H1 (cell line): ENCODE measurements around the gene TIMM21. TPM values are rescaled to one million over a fixed set of nuclear protein-coding genes. Genes with fewer than 3 reads are reported as not detected.

ENCODE experiments used
- CTCF ChIA-PET: fragments of 300-600 bp; sonication (Branson Sonifier 250); formaldehyde crosslinking; loops from one replicate; lab custom pipeline; 2021; ENCODE audit not compliant: partially characterized antibody; lab: Charles Lee
- POLR2A ChIA-PET: fragments of 300-600 bp; sonication (Branson Sonifier 250); formaldehyde crosslinking; loops from one replicate; lab custom pipeline; 2021; ENCODE audit warnings: inconsistent platforms; ENCODE audit not compliant: partially characterized antibody; lab: Charles Lee
- DNase-seq, 2 experiments: peaks; one replicate each; pipeline versions ENCODE4 v3.0.0 to v3.0.0-alpha.2; 2010 to 2022; ENCODE audit warnings: low spot score in 2 of 2, low read depth in 1 of 2, mixed read lengths in 1 of 2
- FAIRE-seq: peaks from 2 replicates; lab custom pipeline; 2011; peaks lifted over from hg19 to GRCh38; lab: Jason Lieb, UNC
- H2AFZ ChIP-seq: 2 replicates; pipeline ENCODE4 v1.8.1; 2012; ENCODE audit warnings: low read length, inconsistent platforms
- H2AK5ac ChIP-seq: 2 replicates; pipeline ENCODE4 v1.6.1; 2013; ENCODE audit warnings: low read depth, low read length
- H2BK120ac ChIP-seq: replicated peaks from 2 replicates; pipeline ENCODE3; 2013; ENCODE audit warnings: low read depth, low read length, inconsistent platforms
- H2BK12ac ChIP-seq: 2 replicates; pipeline ENCODE4 v1.6.1; 2013; ENCODE audit warnings: low read depth, low read length
- H2BK15ac ChIP-seq: 2 replicates; pipeline ENCODE4 v1.6.1; 2013; ENCODE audit warnings: low read length
- H2BK20ac ChIP-seq: 2 replicates; pipeline ENCODE4 v1.6.1; 2013; ENCODE audit warnings: low read length
- H2BK5ac ChIP-seq: 2 replicates; pipeline ENCODE4 v1.6.1; 2013; ENCODE audit warnings: low read depth, low read length
- H3K14ac ChIP-seq: 2 replicates; pipeline ENCODE4 v1.6.1; 2013; ENCODE audit warnings: inconsistent platforms; ENCODE audit not compliant: insufficient read length
- H3K18ac ChIP-seq: 2 replicates; pipeline ENCODE4 v1.6.1; 2013; ENCODE audit warnings: low read length; ENCODE audit errors: extremely low read depth
- H3K23ac ChIP-seq: 2 replicates; pipeline ENCODE4 v1.6.1; 2013; ENCODE audit warnings: inconsistent platforms; ENCODE audit not compliant: insufficient read length
- H3K23me2 ChIP-seq: 2 replicates; pipeline ENCODE4 v1.6.1; 2013; ENCODE audit warnings: low read depth, low read length
- H3K27ac ChIP-seq: 2 replicates; pipeline ENCODE4 v1.6.1; 2011; ENCODE audit warnings: low read depth, low read length, inconsistent platforms
- H3K27me3 ChIP-seq, 4 experiments: replicated peaks in 1 of 4; 1 replicate in 1 of 4; 2 replicates in 3 of 4; pipeline versions ENCODE4 v1.6.1 to v1.8.1; 2011 to 2013; ENCODE audit warnings: low read length in 3 of 4, mild to moderate bottlenecking in 3 of 4, inconsistent platforms in 2 of 4, mixed read lengths in 2 of 4, moderate library complexity in 1 of 4; ENCODE audit not compliant: control insufficient read depth in 3 of 4, insufficient read depth in 3 of 4; ENCODE audit errors: extremely low read depth in 1 of 4
- H3K36me3 ChIP-seq, 4 experiments: 2 replicates each; pipeline versions ENCODE4 v1.6.1 to v1.8.1; 2011 to 2013; ENCODE audit warnings: mild to moderate bottlenecking in 4 of 4, low read length in 3 of 4, moderate library complexity in 2 of 4, control low read depth in 1 of 4, inconsistent platforms in 1 of 4; ENCODE audit not compliant: insufficient read depth in 4 of 4, control insufficient read depth in 2 of 4
- H3K4ac ChIP-seq: replicated peaks from 2 replicates; pipeline ENCODE3; 2013; ENCODE audit warnings: low read length, low read depth, mixed read lengths, inconsistent platforms; ENCODE audit not compliant: insufficient read length
- H3K4me1 ChIP-seq, 4 experiments: replicated peaks in 1 of 4; 1 replicate in 1 of 4; 2 replicates in 3 of 4; pipeline versions ENCODE4 v1.6.1 to v1.8.1; 2011 to 2013; ENCODE audit warnings: low read length in 3 of 4, inconsistent platforms in 2 of 4, mixed read lengths in 1 of 4; ENCODE audit not compliant: insufficient read depth in 4 of 4, control insufficient read depth in 3 of 4
- H3K4me2 ChIP-seq, 2 experiments: 2 replicates each; pipeline versions ENCODE4 v1.6.1 to v1.8.1; 2011 to 2013; ENCODE audit warnings: low read depth in 2 of 2, low read length in 2 of 2, control low read depth in 1 of 2, inconsistent platforms in 1 of 2, mild to moderate bottlenecking in 1 of 2; ENCODE audit not compliant: insufficient read depth in 1 of 2
- H3K4me3 ChIP-seq, 4 experiments: fragments of 200-600, 300-600 bp in 1 of 4; sonication (generic), shearing (Covaris generic), sonication (Bioruptor Twin) in 1 of 4; 2 replicates each; pipeline versions ENCODE4 v1.5.1 to v1.8.1; 2011 to 2016; ENCODE audit warnings: low read length in 4 of 4, low read depth in 3 of 4, control low read depth in 2 of 4, inconsistent platforms in 2 of 4, mild to moderate bottlenecking in 2 of 4, mixed read lengths in 1 of 4, moderate library complexity in 1 of 4; ENCODE audit not compliant: insufficient read depth in 2 of 4; ENCODE audit errors: extremely low read depth in 1 of 4
- H3K56ac ChIP-seq: replicated peaks from 2 replicates; pipeline ENCODE3; 2013; ENCODE audit warnings: low read depth, mild to moderate bottlenecking, mixed read lengths, low read length, inconsistent platforms; ENCODE audit not compliant: insufficient read length
- H3K79me1 ChIP-seq: 2 replicates; pipeline ENCODE4 v1.6.1; 2013; ENCODE audit warnings: low read depth, low read length, control low read depth
- H3K79me2 ChIP-seq, 2 experiments: 2 replicates each; pipeline versions ENCODE4 v1.6.1 to v1.8.1; 2012 to 2013; ENCODE audit warnings: low read length in 2 of 2, mild to moderate bottlenecking in 2 of 2, inconsistent platforms in 1 of 2; ENCODE audit not compliant: insufficient read depth in 2 of 2, control insufficient read depth in 1 of 2
- H3K9ac ChIP-seq, 4 experiments: replicated peaks in 1 of 4; 1 replicate in 1 of 4; 2 replicates in 3 of 4; pipeline versions ENCODE4 v1.6.1 to v1.8.1; 2011 to 2013; ENCODE audit warnings: low read depth in 3 of 4, low read length in 3 of 4, control low read depth in 2 of 4, mild to moderate bottlenecking in 2 of 4, moderate library complexity in 2 of 4, inconsistent platforms in 1 of 4; ENCODE audit errors: extremely low read depth in 1 of 4
- H3K9me3 ChIP-seq, 2 experiments: 2 replicates each; pipeline versions ENCODE4 v1.6.1 to v1.8.1; 2012 to 2013; ENCODE audit warnings: mild to moderate bottlenecking in 2 of 2, moderate library complexity in 2 of 2, control low read depth in 1 of 2, inconsistent platforms in 1 of 2, low read depth in 1 of 2, low read length in 1 of 2, mixed read lengths in 1 of 2; ENCODE audit not compliant: insufficient read depth in 2 of 2
- H4K20me1 ChIP-seq, 2 experiments: replicated peaks in 1 of 2; 2 replicates each; pipeline versions ENCODE3 to v1.8.1; 2011 to 2013; ENCODE audit warnings: inconsistent platforms in 2 of 2, low read length in 2 of 2, mild to moderate bottlenecking in 1 of 2; ENCODE audit not compliant: insufficient read depth in 2 of 2, control insufficient read depth in 1 of 2
- H4K5ac ChIP-seq: 2 replicates; pipeline ENCODE4 v1.6.1; 2013; ENCODE audit warnings: low read length, low read depth, mixed read lengths, inconsistent platforms; ENCODE audit not compliant: insufficient read length
- H4K8ac ChIP-seq: 2 replicates; pipeline ENCODE4 v1.8.0; 2013; ENCODE audit warnings: mild to moderate bottlenecking, moderate library complexity, low read length, inconsistent platforms; ENCODE audit not compliant: insufficient read depth; ENCODE audit errors: extremely low read depth
- H4K91ac ChIP-seq: replicated peaks from 2 replicates; pipeline ENCODE3; 2013; ENCODE audit warnings: low read length, mixed read lengths, inconsistent platforms; ENCODE audit not compliant: insufficient read length
- BRCA1 ChIP-seq: IDR thresholded peaks from 2 replicates; pipeline ENCODE4 v1.6.1; 2012; ENCODE audit warnings: low read depth, low read length, improper control_type of control experiment
- KDM4A ChIP-seq: IDR thresholded peaks from one replicate; pipeline ENCODE4 v1.7.1; 2012; ENCODE audit warnings: low read depth, mild to moderate bottlenecking, moderate library complexity, low read length, inconsistent platforms; ENCODE audit not compliant: severe bottlenecking
- whole genome bisulfite sequencing, 2 experiments: shearing (Covaris generic) in 1 of 2; methylation state at CpG; one replicate each; pipeline versions ENCODE4 v1.1.6 to v1.1.7; 2013 to 2015; ENCODE audit warnings: low lambda C conversion rate in 2 of 2, mixed read lengths in 2 of 2, inconsistent platforms in 1 of 2, low coverage in 1 of 2, missing lambda C conversion rate in 1 of 2; ENCODE audit not compliant: insufficient replicate concordance in 2 of 2, insufficient coverage in 1 of 2, insufficient read length in 1 of 2; ENCODE audit errors: extremely low coverage in 1 of 2, missing lambda C conversion rate in 1 of 2; 5-methylcytosine and 5-hydroxymethylcytosine counted together
- polyA plus RNA-seq, 7 experiments: library from polyadenylated mRNA; depleted of rRNA in 3 of 7; stranded (reverse) in 5 of 7; unstranded in 2 of 7; fragments of >200 nt in 5 of 7; fragments of 200-250 nt in 2 of 7; gene quantifications; 1 replicate in 5 of 7; 2 replicates in 1 of 7; 4 replicates in 1 of 7; pipeline versions ENCODE4 v1.2.1 to v1.2.3, GENCODE V29; 2011 to 2013; ENCODE audit warnings: missing spikeins in 2 of 7, mixed read lengths in 2 of 7
- total RNA-seq: library from RNA; stranded (reverse); fragmentation: NEBNext Ultra II Directional; extraction: Animal tissue kit (Norgen Biotek cat#: 25700); gene quantifications from 2 replicates; pipeline ENCODE4 v1.2.1, GENCODE V29; 2021

Gene TIMM21
- total and polyA plus RNA-seq, 2 of the 8 experiments (the other 6 are each of a cell fraction or from before 2014, with no cell fraction given), result 27.9 to 43.8 TPM

DNA sequence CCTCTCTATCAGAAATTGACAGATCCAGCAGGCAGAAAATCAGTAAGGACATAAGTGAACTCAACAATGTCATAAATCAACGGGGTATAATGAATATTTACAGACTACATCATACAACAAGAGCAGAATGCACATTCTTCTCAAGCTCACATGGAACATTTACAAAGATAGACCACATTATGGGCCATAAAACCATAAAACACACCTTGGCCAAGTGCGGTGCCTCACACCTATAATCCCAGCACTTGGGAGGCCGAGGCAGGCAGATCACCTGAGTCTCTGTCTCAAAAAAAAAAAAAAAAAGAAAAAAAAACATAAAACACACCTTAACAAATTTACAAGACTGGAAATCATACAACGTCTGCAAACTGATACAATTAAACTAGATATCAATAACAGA, 37.3 kb upstream of the TIMM21 start:
- DNase-seq (no peak), FAIRE-seq (no peak)
- no peak overlapping the region for H3K23ac ChIP-seq
- no peak overlapping the region for H2AK5ac ChIP-seq
- H2BK20ac ChIP-seq, result no peak overlapping the region
- 72% methylated on average over 4 of the region's 4 CpGs; no CpG with 5 or more reads in 1 of the 2 experiments for WGBS, 2 experiments
- no peak for TF ChIP-seq BRCA1
- TF ChIP-seq KDM4A, result no peak
- peaks cover 5 to 8% of the 10 kb centered on the region in 2 experiments; a peak in 3 of 4 replicates for H3K9me3 ChIP-seq
- no peak overlapping the region for H3K4ac ChIP-seq
- H4K91ac ChIP-seq, result no peak overlapping the region
- H2BK120ac ChIP-seq, result no peak overlapping the region
- H3K4me2 ChIP-seq, result no peak overlapping the region
- no peak overlapping the region for H4K8ac ChIP-seq
- H4K5ac ChIP-seq, result no peak overlapping the region
- H3K79me1 ChIP-seq, result no peaks in the 10 kb centered on the region
- H3K56ac ChIP-seq, result no peak overlapping the region
- no peak overlapping the region for H3K14ac ChIP-seq
- no peaks in the 10 kb centered on the region for H3K36me3 ChIP-seq
- peaks cover 2 to 13% (median 7%) of the 10 kb centered on the region in 4 experiments; a peak in 5 of 7 replicates for H3K4me1 ChIP-seq
- no peak overlapping the region for H3K27ac ChIP-seq
- H2BK15ac ChIP-seq, result no peak overlapping the region
- H2BK12ac ChIP-seq, result no peak overlapping the region
- ChIA-PET POLR2A (no interaction called here), CTCF (interaction anchor here (1.6 to 1.9 kb wide), 2 partner anchors 28 kb away, joined by 6 to 8 read pairs; no protein-coding TSS in a partner anchor)
- H3K79me2 ChIP-seq, result no peaks in the 10 kb centered on the region
- no peak overlapping the region for H3K4me3 ChIP-seq
- H2AFZ ChIP-seq, result no peak overlapping the region
- no peaks in the 10 kb centered on the region; the same call in 1 of the 2 replicates for H3K23me2 ChIP-seq
- no peak overlapping the region for H3K18ac ChIP-seq
- no peak overlapping the region for H2BK5ac ChIP-seq
- H3K9ac ChIP-seq, result no peak overlapping the region
- no peaks in the 10 kb centered on the region for H4K20me1 ChIP-seq
- no peaks in the 10 kb centered on the region for H3K27me3 ChIP-seq
